DMS153 treated with DMSO at 0.1 percent for 48 hours (cell line): ENCODE data around the gene SIL1.

Experiments used
- DNase-seq: peaks from one replicate; lab custom pipeline; 2025; ENCODE audit not compliant: unreplicated experiment; lab: John Stamatoyannopoulos, UW

SIL1 gene

GRCh38 chr5:138986186-138986800 is 211.9 kb downstream of the SIL1 start:
- DNase-seq: no peak

- no peak for DNase-seq
Measured at GRCh38 chr5:138985683-138986082, 212.5 kb downstream of the SIL1 start.

DNA sequence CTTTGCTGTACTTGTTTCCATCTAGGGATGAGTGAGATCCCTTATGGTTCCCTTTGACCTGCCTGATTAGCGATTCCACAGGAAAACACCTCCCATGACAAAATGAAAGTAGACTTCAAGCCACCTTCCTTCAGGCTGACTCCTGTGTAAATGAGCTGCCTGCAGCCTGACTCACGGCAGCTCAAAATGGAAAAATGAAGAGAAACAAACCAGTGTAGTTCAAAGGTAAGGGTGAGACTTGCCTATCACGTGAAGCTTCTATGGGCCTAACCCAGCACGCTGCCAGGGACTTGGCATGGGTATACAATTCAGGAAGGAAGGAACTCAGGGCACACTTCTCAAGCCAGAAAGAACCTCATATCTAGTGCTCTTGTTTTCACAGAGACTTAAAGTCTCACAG is 212.9 kb downstream of the SIL1 start:
- DNase-seq: no peak

DNA sequence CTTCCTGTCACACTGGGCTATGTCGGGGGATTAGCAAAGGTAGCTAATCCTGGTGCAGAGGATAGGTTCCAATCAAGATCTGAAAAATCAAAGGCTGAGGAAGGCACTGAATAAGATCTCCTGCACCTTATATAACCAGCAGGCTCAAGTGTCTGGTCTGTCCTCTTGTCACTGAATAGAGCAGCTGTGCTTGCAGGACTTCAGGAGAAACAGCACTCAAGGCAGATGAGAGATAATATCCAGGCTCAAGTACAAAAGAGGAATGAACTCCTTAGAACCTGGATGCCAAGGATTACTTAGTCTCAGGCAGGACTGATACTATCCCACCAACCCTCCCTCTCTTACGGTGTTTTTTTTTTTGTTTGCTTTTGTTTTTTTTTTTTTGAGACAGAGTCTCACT is 214.2 kb downstream of the SIL1 start:
- DNase-seq: no peak

DNA sequence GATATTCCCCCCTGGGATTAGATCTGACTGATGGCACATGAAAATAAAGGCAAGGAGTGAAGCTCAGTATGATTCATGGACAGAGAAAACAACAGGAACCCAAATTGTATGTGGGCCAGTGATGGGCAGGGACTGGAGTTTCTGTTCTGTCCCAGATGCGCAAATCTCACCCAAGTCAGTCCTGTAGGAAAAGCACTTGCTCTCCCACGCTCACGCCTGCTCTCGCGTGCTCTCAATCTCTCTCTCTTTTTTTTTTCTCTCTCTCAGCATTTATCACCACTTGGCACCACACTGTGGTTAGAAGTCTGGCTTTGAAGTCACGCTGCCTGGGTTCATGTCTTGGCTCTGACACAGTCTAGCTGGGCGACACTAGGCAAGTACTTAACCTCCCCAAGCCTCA is 216.6 kb downstream of the SIL1 start:
- DNase-seq: no peak

DNA sequence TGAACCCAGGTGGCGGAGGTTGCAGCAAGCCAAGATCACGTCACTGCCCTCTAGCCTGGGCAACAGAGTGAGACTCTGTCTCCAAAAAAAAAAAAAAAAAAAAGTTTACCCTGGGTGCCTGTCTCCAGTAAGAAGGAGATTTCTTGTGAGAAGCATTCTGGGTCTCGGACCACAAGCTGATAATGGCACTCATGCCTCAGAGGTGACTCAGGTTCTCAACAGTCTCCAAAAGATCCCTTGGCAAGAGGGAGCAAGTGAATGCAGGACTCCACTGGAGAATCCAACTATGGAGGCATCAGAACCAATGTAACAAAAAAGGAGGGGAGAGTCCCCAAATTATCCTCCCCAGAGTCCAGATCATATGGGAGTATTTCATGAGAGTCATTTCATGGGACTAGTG is 217.0 kb downstream of the SIL1 start:
- DNase-seq: no peak

- no peak for DNase-seq
Measured at GRCh38 chr5:138980441-138980840, 217.7 kb downstream of the SIL1 start.

DNA sequence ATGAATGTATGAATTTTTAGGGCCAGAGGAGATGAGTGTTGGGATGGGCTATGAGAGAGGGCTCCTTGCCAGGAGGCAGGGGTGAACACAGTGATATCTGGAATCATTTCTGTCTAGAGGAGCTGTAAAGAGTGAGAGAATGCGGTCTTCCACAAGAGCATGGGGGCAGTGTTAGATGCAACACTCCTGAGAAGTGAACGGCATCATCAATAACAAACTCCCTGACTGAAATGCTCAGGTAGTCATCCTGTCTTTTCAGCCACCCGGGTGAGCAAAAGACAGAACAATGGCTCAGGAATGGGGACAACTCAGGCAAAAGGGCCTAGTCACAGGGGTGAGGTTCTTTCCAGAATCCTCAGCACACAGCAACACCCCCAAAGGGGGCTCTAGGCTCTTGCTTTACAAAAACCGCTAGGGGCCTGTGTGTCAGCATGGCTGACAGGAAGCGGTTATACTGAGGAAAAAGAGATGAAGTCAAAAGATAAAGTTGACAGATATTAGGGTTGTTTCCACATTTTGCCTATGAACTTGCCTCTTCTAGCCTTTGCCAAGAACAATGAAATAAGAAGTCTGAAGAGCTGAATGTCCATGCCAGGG is 218.4 kb downstream of the SIL1 start:
- no peak for DNase-seq

GRCh38 chr5:138978581-138978980 is 219.6 kb downstream of the SIL1 start:
- DNase-seq: no peak

DNA sequence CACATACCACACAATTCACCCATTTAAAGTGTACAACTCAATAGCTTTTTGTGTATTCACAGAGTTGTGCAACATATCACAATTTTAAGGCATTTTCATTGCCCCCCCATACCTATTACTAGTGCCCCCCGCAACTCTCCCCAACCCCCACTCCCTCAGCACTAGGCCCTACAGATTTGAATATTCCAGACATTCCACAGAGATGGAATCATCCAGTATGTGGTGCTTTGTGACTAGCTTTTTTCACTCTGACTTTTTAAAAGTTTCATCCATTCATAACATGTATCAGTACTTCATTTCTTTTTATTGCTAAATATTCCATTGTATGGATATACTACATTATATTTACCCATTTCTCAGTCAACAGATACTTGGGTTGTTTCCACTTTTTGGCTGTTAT is 220.1 kb downstream of the SIL1 start:
- no peak for DNase-seq

- no peak for DNase-seq
Measured at GRCh38 chr5:138975098-138975847, 222.9 kb downstream of the SIL1 start.

DNA sequence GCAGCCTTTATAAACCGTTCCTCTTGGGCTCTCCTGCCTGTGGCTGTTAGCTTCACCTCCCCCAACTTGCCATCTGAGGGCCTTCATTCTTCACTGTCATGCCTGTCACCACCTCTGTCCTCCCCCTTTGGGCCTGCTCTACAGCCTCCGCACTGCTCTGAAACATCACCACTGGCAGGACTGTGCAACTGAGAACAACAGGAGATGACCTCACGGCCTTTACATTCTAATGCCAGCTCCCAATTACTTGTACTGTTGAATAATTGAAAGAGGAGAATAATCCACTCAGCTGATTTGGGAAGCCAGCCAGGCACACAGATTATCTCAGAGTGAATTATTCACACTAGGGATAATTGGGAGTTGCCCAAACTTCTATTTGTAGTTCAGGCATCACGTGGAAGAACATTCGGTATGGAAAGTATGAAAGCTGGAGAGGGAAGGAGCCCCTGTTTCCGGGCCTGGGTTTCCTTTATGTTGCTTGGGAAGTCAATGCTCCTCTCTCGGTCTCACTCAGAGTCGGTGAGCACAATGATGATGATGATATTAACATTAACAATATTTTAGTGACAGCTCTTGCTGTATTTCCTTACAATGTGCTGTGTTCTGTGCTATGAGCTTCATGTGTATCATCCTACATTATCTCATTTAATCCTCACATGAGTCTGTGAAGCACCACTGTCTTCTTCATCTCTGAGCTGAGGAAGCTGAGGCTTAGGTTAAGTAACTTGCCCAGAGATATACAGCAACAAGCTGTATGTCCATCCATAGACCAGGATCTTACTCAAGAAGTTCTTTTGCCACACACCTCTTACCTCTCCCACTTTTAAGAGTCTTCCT is 223.7 kb downstream of the SIL1 start:
- DNase-seq: no peak

DNA sequence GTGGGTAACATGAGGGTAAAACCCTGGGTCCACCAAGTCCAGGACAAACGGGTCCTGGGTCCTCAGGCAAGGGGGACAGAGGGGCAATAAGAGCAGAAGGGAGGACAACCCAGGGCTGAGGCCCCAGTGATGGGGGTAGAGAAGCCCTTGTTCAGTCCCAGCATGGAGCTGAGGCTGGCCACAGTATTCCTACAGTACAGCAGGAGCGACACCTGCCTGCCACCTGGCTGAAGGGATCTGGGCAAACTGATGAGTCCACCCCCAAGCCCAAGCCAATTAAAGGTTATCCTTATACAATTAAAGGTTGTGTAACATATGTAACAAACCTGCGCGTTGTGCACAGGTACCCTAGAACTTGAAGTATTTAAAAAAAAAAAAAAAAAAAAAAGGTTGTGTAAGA is 225.3 kb downstream of the SIL1 start:
- DNase-seq: no peak

GRCh38 chr5:138972230-138972629 is 225.9 kb downstream of the SIL1 start:
- DNase-seq: no peak

DNA sequence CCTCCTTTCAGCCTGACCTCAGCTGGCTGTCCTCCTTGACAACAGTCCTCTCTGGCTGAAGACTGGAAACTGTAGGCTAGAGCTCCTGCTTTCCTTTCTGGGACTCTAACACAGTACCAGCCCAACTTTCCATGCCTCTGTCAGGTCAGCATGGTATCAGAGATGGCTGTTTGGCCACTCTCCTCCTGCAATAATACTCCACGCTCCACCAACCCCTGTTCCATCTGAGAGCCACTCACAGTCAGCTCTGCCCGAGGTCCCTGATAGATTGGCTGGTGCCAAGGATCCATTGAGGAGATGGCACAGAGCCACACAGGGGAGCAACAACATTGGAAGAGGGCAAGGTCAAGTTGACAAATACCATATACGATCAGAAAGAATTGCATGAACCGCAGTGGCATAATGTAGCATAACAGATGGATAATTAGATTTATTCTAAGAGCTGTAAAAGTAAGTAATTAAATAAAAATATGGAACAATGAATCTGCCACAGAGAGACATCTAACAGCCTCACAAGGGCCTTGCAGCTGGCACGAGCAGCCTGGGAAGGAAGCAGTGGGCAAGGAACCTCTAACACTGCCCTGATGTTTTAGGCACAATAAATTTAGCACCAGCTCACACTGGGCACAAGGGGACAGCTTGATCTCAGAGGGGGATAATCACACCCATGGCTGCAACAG is 228.7 kb downstream of the SIL1 start:
- DNase-seq: no peak

DNA sequence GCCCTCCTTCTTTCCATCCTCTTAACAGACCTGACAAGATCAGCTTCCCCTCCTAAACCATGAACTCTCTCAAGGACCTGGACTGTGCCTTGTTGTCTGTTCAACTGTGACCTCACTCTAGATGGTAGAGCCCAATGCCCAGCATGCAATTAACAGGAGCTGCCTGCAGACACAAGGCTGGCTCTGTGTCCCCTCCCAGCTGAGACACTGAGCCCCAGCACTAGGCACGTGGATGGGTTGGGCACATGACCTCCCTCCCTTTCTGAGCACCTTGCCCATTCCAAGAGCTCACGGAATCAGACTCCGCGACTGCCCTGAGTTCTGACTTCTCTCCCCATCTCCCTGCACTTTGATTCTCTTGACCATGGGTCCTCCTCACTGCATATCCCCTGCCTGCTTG is 229.6 kb downstream of the SIL1 start:
- DNase-seq: no peak

GRCh38 chr5:138967791-138968448 is 230.2 kb downstream of the SIL1 start:
- peak; percentile 56 for DNase-seq

GRCh38 chr5:138966236-138966985 is 231.8 kb downstream of the SIL1 start:
- no peak for DNase-seq

- no peak for DNase-seq
Measured at GRCh38 chr5:138965626-138966025, 232.5 kb downstream of the SIL1 start.
